IPS DF 4.7 (cell line): Measurements from ENCODE around the gene ENO2.
A peak's percentile ranks its signal among the peaks of the same experiment; 100 is the strongest.

Source experiments
- DNase-seq: peaks from one replicate; pipeline ENCODE4 v3.0.0-alpha.2; 2013; ENCODE audit warnings: low spot score; ENCODE audit errors: extremely low read depth

Gene ENO2

GRCh38 chr12:6960593-6961277 lies 46.4 kb downstream of the ENO2 start:
- no peak for DNase-seq

- DNase-seq = no peak
Observed at GRCh38 chr12:6961278-6961694, 46.9 kb downstream of the ENO2 start.

DNA sequence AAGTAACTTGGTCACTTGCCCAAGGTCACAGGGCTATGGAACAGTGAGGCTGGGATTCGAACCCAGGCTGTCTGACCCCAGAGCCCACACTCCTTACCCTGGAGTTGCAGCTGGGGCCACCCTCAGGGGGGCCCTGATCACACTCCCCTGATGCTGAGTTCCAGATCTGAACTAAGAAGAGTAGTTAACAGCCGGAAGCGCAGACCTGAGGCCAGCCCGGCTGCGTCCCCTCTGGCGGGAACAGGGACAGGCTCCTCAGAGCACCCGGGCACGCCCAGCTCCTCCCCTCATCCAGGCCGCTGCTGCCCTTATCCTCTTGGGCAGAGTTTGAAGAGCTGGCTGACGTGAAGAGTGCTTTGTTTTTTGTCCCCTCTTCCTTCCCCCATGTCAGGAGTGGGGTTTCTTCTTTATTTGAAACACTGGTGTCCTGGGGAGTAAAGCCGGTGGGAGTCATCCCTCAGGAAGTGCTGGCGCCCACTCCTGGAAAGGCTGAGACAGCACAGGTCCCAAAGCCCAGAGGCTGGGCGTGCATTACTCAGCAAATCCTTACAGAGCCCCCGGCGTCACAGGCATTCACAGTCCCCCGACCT lies 47.4 kb downstream of the ENO2 start:
- DNase-seq = peak; percentile 58

- DNase-seq = no peak
Observed at GRCh38 chr12:6962285-6963015, 48.1 kb downstream of the ENO2 start.

- DNase-seq = no peak
Observed at GRCh38 chr12:6963016-6963731, 48.8 kb downstream of the ENO2 start.

DNA sequence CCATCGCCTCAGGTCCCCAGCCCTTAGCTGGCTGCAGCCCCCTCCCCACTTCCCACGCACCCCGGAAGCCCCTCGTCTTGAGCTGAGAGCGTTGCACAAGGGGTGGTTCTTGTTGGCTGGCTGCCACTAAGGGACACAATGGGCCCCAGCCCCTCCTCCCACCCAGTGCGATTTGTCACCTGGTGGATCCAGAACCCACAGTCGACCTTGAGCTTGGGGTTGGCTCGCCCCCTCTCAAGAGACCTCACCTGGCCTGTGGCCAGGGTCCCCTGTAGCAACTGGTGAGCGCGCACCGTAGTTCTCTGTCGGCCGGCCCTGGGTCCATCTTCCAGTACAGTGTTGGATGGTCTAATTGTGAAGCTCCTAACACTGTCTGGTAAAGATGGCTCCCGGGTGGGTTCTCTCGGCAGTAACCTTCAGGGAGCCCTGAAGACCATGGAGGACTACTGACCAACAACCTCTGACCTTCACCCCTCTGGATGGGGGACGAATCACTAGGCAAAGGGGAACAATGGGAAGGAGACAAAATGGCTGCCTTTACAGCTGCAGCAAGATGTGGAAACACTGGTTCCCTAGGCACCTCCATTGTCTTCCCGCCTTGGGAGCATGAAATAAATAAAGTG lies 49.5 kb downstream of the ENO2 start:
- no peak for DNase-seq

- DNase-seq = no peak
Observed at GRCh38 chr12:6964605-6965025, 50.2 kb downstream of the ENO2 start.

DNA sequence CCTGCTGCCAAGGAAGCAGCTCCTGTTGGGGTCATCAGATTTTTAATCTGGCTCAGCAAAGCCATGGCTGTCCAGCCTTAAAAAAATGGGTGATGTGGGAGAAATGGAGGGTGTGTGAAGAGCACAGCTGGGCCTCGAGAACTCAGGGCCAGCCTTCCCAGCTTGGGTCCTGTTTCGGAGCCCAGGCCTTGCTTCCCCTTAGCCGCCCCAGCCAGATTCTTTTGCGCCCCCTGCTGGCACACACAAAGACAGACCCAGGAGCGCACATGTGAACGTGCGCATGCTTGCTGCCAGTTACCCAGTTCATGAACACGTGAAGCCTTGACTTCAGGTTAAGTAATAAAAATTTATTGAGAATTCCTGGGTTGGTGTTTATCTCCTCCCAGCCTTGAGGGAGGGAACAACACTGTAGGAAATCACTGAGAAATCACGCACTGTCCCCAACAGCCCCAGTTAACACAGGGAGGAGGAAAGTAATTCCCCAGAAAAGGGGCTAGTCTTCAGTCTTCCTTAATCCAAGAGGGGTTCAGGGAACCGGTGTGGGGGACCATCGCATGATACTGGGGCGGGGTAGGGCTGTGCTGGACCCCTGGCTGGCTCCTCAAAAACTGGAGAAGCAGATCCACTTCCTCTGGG lies 50.8 kb downstream of the ENO2 start:
- DNase-seq = no peak

GRCh38 chr12:6965714-6966113 lies 51.3 kb downstream of the ENO2 start:
- DNase-seq = no peak

DNA sequence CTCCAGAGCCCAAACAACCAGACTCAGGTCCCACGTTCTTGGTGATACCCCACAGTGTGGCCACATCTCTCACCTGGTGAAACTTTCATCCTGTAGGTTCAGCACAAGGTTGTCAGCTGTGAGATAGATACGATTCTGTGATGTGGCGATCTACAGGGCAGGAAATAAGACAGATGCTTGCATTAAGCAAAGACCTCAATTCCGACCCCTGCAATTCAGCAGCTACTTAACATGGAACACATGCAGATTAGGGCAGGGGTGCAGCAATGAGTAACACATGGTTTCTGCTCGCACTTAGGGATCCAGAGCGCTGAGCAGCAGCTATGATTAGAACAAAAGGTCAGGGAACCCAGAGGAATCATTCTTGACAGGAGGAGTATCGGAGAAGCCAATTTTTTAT lies 52.0 kb downstream of the ENO2 start:
- DNase-seq = no peak

GRCh38 chr12:6967651-6968100 lies 53.3 kb downstream of the ENO2 start:
- no peak for DNase-seq

DNA sequence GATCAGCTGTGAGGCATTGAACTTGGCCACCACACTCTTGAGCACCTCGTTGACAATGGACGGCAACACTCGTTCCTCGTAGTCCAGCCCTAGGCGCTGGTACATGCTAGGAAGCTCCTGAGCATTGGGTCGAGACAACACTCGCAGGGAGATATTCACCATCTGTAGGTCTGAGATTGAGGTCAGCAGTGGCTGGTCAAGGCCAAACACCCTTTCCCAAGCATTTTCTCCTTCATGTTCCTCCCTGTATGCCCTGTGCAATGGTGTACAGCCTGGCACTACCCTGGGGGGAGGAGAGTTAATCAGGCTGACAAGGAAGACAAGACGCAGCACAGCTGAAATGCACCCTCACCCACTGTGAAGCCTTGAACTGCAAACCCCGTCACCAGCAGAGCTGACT lies 54.0 kb downstream of the ENO2 start:
- no peak for DNase-seq

GRCh38 chr12:6970096-6970527 lies 55.7 kb downstream of the ENO2 start:
- DNase-seq = no peak
